ENCODE measurements around the gene NEDD9.

GRCh38 chr6:11161031-11161956 is 71.2 kb downstream of the NEDD9 start:
- TF ChIP-seq CTCF (IDR thresholded peaks at IDR 0.05) (no peak), POLR2A (IDR thresholded peaks at IDR 0.05) (no peak), EP300 (IDR thresholded peaks at IDR 0.05) (no peak)

Measured in upper lobe of left lung (tissue), 4 donors.